ENCODE results near the gene DBP. TPM values are rescaled to one million over a fixed set of nuclear protein-coding genes. Genes with fewer than 3 reads are reported as not detected.

DBP gene
- polyA plus RNA-seq, 3 donors = 12.8 to 22.3 (median 17.5) TPM

DNA sequence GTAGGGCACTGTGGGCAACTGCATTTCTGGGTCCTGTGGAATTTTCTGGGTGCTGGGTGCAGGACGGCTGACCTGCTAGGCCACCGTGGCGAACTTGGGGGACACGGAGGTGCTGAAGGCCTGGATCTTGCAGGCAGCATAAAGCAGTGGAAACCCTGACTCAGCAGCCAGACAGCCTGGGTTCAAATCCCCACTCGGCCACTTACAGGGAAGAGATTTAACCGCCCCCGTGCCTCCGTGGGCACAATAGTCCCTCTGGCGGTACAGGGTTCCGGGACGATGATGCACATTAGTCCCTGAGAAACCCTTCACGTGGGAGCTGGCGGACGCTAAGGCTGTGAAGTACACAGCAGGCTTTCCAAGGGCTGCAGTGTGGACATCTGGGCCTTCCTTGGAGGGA lies 25.3 kb downstream of the DBP start:
- no peak for DNase-seq
- TF ChIP-seq, protein P1, sequence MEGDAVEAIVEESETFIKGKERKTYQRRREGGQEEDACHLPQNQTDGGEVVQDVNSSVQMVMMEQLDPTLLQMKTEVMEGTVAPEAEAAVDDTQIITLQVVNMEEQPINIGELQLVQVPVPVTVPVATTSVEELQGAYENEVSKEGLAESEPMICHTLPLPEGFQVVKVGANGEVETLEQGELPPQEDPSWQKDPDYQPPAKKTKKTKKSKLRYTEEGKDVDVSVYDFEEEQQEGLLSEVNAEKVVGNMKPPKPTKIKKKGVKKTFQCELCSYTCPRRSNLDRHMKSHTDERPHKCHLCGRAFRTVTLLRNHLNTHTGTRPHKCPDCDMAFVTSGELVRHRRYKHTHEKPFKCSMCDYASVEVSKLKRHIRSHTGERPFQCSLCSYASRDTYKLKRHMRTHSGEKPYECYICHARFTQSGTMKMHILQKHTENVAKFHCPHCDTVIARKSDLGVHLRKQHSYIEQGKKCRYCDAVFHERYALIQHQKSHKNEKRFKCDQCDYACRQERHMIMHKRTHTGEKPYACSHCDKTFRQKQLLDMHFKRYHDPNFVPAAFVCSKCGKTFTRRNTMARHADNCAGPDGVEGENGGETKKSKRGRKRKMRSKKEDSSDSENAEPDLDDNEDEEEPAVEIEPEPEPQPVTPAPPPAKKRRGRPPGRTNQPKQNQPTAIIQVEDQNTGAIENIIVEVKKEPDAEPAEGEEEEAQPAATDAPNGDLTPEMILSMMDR (IDR thresholded peaks at IDR 0.05) = no peak
- Histone ChIP-seq H4K20me1 (ENCODE audit: insufficient read depth, low read length) (peaks cover 26% of the 10 kb centered on the region), H3K4me2 (replicated peaks; ENCODE audit: extremely low read depth, low read length, poor library complexity, severe bottlenecking) (no peak overlapping the region), H2AFZ (ENCODE audit: insufficient read depth, low read depth, low read length, poor library complexity, severe bottlenecking) (no peak overlapping the region), H3K27ac (ENCODE audit: low read depth in 1 of 2, low read length in 2 of 2) (no peak overlapping the region), H3K4me3 (replicated peaks in 1 of 3; ENCODE audit: low read depth in 2 of 3, low read length in 3 of 3) (no peak overlapping the region), H3K9me3 (replicated peaks in 1 of 2; ENCODE audit: control insufficient read depth in 1 of 2, insufficient read depth in 1 of 2, low read length in 2 of 2) (no peaks in the 10 kb centered on the region), H3K4me1 (ENCODE audit: control insufficient read depth in 1 of 2, insufficient read depth in 2 of 2, low read length in 2 of 2) (peaks cover 3 to 12% of the 10 kb centered on the region in 2 donors), H3K36me3 (replicated peaks in 1 of 2; ENCODE audit: control insufficient read depth in 1 of 2, insufficient read depth in 2 of 2, low read length in 2 of 2) (peaks cover 20 to 21% of the 10 kb centered on the region in 2 donors), H3K27me3 (ENCODE audit: control insufficient read depth in 2 of 2, insufficient read depth in 2 of 2, low read length in 2 of 2) (no peaks in the 10 kb centered on the region), H3K79me2 (ENCODE audit: insufficient read depth, low read length) (peaks cover 8% of the 10 kb centered on the region), H3K9ac (ENCODE audit: insufficient read depth, low read length, poor library complexity, severe bottlenecking) (no peak overlapping the region)
- whole genome bisulfite sequencing (ENCODE audit: insufficient coverage) = 97% methylated on average over 12 of the region's 14 CpGs
- intact Hi-C loops (cut with micrococcal nuclease) = no loop called here
- Mint-ChIP-seq H3K4me3 (no peak overlapping the region), H3K36me3 (peaks cover 21 to 22% of the 10 kb centered on the region in 2 donors), H3K4me1 (peaks cover 12% of the 10 kb centered on the region), H3K9me3 (peaks cover 0 to 3% (median 0%) of the 10 kb centered on the region in 7 donors), H3K27me3 (ENCODE audit: low read depth in 3 of 3) (peaks cover 2 to 3% (median 2%) of the 10 kb centered on the region in 3 donors), H3K27ac (peak overlapping the region in 1 of 7 donors; percentile 36)

DNA sequence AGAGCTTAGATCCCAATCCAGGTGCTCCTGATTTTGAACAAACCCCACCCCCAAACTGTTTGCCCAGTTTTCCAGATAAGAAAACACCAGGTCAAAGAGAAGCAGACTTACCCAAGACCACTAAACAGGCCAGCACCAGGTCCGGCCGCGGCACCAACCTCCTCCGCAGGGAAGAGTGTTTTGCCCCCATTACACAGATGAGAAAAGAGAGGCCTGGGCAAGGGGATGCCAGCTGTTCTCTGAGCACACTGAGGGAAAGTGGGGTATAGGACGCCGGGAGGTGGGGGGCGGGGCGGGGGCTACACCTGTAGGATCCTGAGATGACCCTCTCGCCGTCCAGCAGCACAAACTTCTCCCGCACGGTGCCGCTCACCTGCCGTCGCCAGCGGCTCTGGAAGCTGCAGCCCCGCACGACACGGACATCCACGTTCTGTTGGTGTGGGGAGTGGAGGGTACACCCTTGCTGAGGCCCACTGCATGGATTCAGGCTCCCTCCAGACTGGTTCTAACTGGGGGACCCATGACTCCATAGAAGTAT lies 27.5 kb downstream of the DBP start:
- Histone ChIP-seq H3K4me3 (replicated peaks in 1 of 3; ENCODE audit: low read depth in 2 of 3, low read length in 3 of 3) (no peak overlapping the region), H3K4me1 (ENCODE audit: control insufficient read depth in 1 of 2, insufficient read depth in 2 of 2, low read length in 2 of 2) (peaks cover 3 to 7% of the 10 kb centered on the region in 2 donors), H3K79me2 (ENCODE audit: insufficient read depth, low read length) (no peaks in the 10 kb centered on the region), H3K9ac (ENCODE audit: insufficient read depth, low read length, poor library complexity, severe bottlenecking) (no peak overlapping the region), H2AFZ (ENCODE audit: insufficient read depth, low read depth, low read length, poor library complexity, severe bottlenecking) (no peak overlapping the region), H3K36me3 (replicated peaks in 1 of 2; ENCODE audit: control insufficient read depth in 1 of 2, insufficient read depth in 2 of 2, low read length in 2 of 2) (no peaks in the 10 kb centered on the region), H3K27ac (ENCODE audit: low read depth in 1 of 2, low read length in 2 of 2) (no peak overlapping the region), H3K27me3 (ENCODE audit: control insufficient read depth in 2 of 2, insufficient read depth in 2 of 2, low read length in 2 of 2) (no peaks in the 10 kb centered on the region), H3K4me2 (replicated peaks; ENCODE audit: extremely low read depth, low read length, poor library complexity, severe bottlenecking) (no peak overlapping the region), H3K9me3 (replicated peaks in 1 of 2; ENCODE audit: control insufficient read depth in 1 of 2, insufficient read depth in 1 of 2, low read length in 2 of 2) (no peaks in the 10 kb centered on the region), H4K20me1 (ENCODE audit: insufficient read depth, low read length) (peaks cover 4% of the 10 kb centered on the region)
- DNase-seq = no peak
- H3K4me1 Mint-ChIP-seq = peaks cover 5% of the 10 kb centered on the region
- TF ChIP-seq, protein P1 (IDR thresholded peaks at IDR 0.05) = no peak
- H3K27ac Mint-ChIP-seq = no peak overlapping the region
- WGBS (ENCODE audit: insufficient coverage) = 97% methylated on average over 13 of the region's 20 CpGs
- H3K36me3 Mint-ChIP-seq = peaks cover 2 to 3% of the 10 kb centered on the region in 2 donors
- peaks cover 3 to 5% (median 4%) of the 10 kb centered on the region in 3 donors for H3K27me3 Mint-ChIP-seq (ENCODE audit: low read depth in 3 of 3)
- H3K9me3 Mint-ChIP-seq = peaks cover 0 to 3% (median 0%) of the 10 kb centered on the region in 7 donors
- intact Hi-C loops (cut with micrococcal nuclease) = loop anchor here in 1 of 2 donors (2.0 kb wide), 1 partner anchor 121 kb away; no protein-coding TSS in a partner anchor
- no peak overlapping the region for H3K4me3 Mint-ChIP-seq

All from CD14-positive monocyte (primary cell).